ENCODE results near the gene EYA2.

DNA sequence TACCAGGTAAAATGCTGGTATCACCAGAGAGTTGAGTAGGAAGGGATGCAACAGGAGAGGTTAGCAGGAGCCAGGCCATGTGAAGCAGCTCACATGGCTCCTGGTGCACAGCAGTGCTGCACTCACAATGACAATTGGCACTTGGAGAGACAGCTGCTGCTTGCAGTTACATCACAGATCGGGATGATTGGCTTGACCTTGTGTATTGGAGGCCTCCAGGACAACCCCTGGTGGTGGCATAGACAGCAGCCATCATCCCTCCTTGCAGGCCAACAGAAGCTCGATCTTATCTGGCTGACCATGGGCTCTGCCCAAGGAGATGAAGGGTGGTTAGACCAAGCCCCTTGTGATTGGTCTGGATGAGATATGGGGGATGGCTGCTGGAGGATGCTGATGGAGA is 73.0 kb downstream of the EYA2 start:
- TF ChIP-seq, protein P1, sequence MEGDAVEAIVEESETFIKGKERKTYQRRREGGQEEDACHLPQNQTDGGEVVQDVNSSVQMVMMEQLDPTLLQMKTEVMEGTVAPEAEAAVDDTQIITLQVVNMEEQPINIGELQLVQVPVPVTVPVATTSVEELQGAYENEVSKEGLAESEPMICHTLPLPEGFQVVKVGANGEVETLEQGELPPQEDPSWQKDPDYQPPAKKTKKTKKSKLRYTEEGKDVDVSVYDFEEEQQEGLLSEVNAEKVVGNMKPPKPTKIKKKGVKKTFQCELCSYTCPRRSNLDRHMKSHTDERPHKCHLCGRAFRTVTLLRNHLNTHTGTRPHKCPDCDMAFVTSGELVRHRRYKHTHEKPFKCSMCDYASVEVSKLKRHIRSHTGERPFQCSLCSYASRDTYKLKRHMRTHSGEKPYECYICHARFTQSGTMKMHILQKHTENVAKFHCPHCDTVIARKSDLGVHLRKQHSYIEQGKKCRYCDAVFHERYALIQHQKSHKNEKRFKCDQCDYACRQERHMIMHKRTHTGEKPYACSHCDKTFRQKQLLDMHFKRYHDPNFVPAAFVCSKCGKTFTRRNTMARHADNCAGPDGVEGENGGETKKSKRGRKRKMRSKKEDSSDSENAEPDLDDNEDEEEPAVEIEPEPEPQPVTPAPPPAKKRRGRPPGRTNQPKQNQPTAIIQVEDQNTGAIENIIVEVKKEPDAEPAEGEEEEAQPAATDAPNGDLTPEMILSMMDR (IDR thresholded peaks at IDR 0.05; ENCODE audit: low read depth, low read length): no peak
- no peak for TF ChIP-seq POLR2A (IDR thresholded peaks at IDR 0.05; ENCODE audit: extremely low read depth, insufficient read length)

Measured in NB4 (cell line).